Sigmoid colon (tissue), 3 donors: Measurements from ENCODE around the gene BATF.

Experiments used
- POLR2A ChIP-seq, 2 donors: fragments of 450-650 bp; IDR thresholded peaks; one replicate each; pipeline ENCODE4 v1.6.1; 2016; ENCODE audit warnings: antibody characterized with exemption in 2 of 2, mild to moderate bottlenecking in 2 of 2, moderate library complexity in 2 of 2
- TF ChIP-seq, protein P1 (sequence below), 4 experiments: fragments of 450-650 bp in 3 of 4; fragments of 200-600 bp in 1 of 4; IDR thresholded peaks; one replicate each; pipeline ENCODE4 v1.5.1; 2016 to 2019; ENCODE audit warnings: antibody characterized with exemption in 4 of 4, mild to moderate bottlenecking in 3 of 4, moderate library complexity in 2 of 4

DNA sequence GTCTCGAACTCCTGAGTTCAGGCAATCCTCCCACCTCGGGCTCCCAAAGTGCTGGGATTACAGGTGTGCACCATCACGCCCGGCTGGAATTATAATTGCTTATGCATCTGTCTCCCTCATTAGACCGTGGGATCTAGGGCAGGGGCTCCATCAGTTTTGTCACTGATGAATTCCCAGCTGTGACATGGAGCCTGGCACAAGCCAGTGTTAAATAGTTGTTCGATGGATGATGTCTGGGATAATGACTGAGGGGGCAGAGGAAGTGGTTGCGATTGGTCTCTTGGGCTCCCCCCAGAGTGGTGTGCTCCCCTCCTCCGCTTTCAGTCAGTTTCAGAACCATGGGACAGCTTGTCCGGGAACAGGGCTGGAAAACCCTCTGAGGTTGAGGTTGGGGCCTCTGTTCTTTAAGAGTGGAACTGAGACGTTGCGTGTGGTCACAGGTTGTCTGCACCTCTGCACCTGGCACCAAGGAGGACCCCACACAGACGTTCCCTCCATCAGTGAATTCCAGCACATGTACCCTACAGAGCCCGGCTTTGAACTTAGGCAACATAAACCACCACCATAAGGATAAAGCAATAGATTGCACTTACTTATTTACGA, 30.8 kb upstream of the BATF start:
- TF ChIP-seq POLR2A (IDR thresholded peaks at IDR 0.05): no peak
- TF ChIP-seq, protein P1, sequence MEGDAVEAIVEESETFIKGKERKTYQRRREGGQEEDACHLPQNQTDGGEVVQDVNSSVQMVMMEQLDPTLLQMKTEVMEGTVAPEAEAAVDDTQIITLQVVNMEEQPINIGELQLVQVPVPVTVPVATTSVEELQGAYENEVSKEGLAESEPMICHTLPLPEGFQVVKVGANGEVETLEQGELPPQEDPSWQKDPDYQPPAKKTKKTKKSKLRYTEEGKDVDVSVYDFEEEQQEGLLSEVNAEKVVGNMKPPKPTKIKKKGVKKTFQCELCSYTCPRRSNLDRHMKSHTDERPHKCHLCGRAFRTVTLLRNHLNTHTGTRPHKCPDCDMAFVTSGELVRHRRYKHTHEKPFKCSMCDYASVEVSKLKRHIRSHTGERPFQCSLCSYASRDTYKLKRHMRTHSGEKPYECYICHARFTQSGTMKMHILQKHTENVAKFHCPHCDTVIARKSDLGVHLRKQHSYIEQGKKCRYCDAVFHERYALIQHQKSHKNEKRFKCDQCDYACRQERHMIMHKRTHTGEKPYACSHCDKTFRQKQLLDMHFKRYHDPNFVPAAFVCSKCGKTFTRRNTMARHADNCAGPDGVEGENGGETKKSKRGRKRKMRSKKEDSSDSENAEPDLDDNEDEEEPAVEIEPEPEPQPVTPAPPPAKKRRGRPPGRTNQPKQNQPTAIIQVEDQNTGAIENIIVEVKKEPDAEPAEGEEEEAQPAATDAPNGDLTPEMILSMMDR (IDR thresholded peaks at IDR 0.05): no peak
